ENCODE measurements around the gene EMC6. TPM values are rescaled to one million over a fixed set of nuclear protein-coding genes. Genes with fewer than 3 reads are reported as not detected.

The EMC6 gene
- total RNA-seq (16.8 TPM), polyA plus RNA-seq (ENCODE audit: insufficient read depth in 1 of 8, insufficient read length in 8 of 8, low replicate concordance in 1 of 8) (10 to 100 TPM; 32.5 to 47.1 (median 38.5) TPM)
- long read RNA-seq, donor 1, transcript EMC6-201 (2 exons, 653 nt), result major isoform, 15 of 17 reads
- long read RNA-seq, donor 1, partial matches to known transcripts, result 0 of 17 reads
- long read RNA-seq, donor 1, other reads (novel, unspliced or antisense), result 0 of 17 reads
- long read RNA-seq, donor 2, transcript EMC6-201 (2 exons, 653 nt), result major isoform, 7 of 7 reads
- long read RNA-seq, donor 2, partial matches to known transcripts, result 0 of 7 reads
- long read RNA-seq, donor 2, other reads (novel, unspliced or antisense), result 0 of 7 reads
- long read RNA-seq, donor 3, transcript EMC6-201 (2 exons, 653 nt), result major isoform, 30 of 37 reads
- long read RNA-seq, donor 3, transcript EMC6-202 (2 exons, 762 nt), result minor isoform, 7 of 37 reads
- long read RNA-seq, donor 3, partial matches to known transcripts, result 0 of 37 reads
- long read RNA-seq, donor 3, other reads (novel, unspliced or antisense), result 0 of 37 reads
- long read RNA-seq, donor 4, transcript EMC6-201 (2 exons, 653 nt), result major isoform, 28 of 31 reads
- long read RNA-seq, donor 4, partial matches to known transcripts, result 0 of 31 reads
- long read RNA-seq, donor 4, other reads (novel, unspliced or antisense), result 0 of 31 reads
- long read RNA-seq, donor 5, transcript EMC6-202 (2 exons, 762 nt), result minor isoform, 11 of 72 reads
- long read RNA-seq, donor 5, transcript EMC6-201 (2 exons, 653 nt), result major isoform, 61 of 72 reads
- long read RNA-seq, donor 5, partial matches to known transcripts, result 0 of 72 reads
- long read RNA-seq, donor 5, other reads (novel, unspliced or antisense), result 0 of 72 reads
- long read RNA-seq, donor 6, transcript EMC6-201 (2 exons, 653 nt), result major isoform, 61 of 86 reads
- long read RNA-seq, donor 6, transcript EMC6-202 (2 exons, 762 nt), result minor isoform, 10 of 86 reads
- long read RNA-seq, donor 6, partial matches to known transcripts, result 15 of 86 reads
- long read RNA-seq, donor 6, other reads (novel, unspliced or antisense), result 0 of 86 reads
- long read RNA-seq, donor 7, transcript EMC6-201 (2 exons, 653 nt), result major isoform, 35 of 36 reads
- long read RNA-seq, donor 7, partial matches to known transcripts, result 0 of 36 reads
- long read RNA-seq, donor 7, other reads (novel, unspliced or antisense), result 0 of 36 reads
- long read RNA-seq, donor 8, transcript EMC6-201 (2 exons, 653 nt), result major isoform, 36 of 40 reads
- long read RNA-seq, donor 8, partial matches to known transcripts, result 0 of 40 reads
- long read RNA-seq, donor 8, other reads (novel, unspliced or antisense), result 0 of 40 reads
- long read RNA-seq, donor 9, transcript EMC6-201 (2 exons, 653 nt), result major isoform, 30 of 32 reads
- long read RNA-seq, donor 9, partial matches to known transcripts, result 0 of 32 reads
- long read RNA-seq, donor 9, other reads (novel, unspliced or antisense), result 0 of 32 reads
- long read RNA-seq, donor 10, transcript EMC6-202 (2 exons, 762 nt), result minor isoform, 10 of 42 reads
- long read RNA-seq, donor 10, transcript EMC6-201 (2 exons, 653 nt), result major isoform, 32 of 42 reads
- long read RNA-seq, donor 10, partial matches to known transcripts, result 0 of 42 reads
- long read RNA-seq, donor 10, other reads (novel, unspliced or antisense), result 0 of 42 reads
- long read RNA-seq, donor 11, transcript EMC6-202 (2 exons, 762 nt), result minor isoform, 6 of 28 reads
- long read RNA-seq, donor 11, transcript EMC6-201 (2 exons, 653 nt), result major isoform, 22 of 28 reads
- long read RNA-seq, donor 11, partial matches to known transcripts, result 0 of 28 reads
- long read RNA-seq, donor 11, other reads (novel, unspliced or antisense), result 0 of 28 reads

DNA sequence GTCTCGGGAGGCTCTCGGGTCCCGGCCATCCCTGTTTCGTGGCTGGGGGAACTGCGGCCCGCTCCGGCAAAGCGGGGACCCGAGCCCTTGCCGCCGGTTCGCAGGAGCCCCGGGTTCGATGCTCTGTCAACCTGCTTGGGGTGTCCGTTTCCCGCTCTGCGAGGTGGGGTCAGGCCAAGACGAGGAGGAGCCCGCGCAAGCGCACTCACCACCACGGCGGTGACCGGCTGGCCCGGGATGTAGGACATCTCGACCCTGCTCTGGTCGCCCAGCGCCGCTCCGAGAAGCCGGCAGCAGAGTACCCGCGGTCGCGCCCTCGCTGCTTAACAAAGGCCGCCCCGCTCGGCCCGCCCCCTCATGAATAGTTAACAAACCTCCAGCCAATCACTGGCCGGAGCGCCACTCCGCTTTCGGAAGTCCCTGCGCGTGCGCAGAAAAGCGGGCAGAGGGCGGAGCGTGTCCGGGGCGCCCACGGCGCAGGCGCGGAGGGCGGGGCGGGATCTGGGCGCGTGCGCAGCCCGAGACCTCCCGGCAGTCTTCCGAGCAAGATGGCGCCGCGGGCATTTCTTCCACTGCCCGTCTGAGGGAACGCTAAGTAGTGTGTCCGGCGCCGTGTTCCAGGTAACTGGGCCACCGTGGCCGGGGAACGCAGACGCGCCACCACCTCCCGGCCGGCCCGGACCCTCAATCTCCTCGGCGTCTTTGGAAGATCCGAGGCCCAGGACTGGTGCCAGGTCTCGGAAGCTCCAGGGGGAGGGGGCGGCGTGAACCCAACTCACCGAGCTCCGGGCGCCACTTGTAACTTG, at the start of gene EMC6, which contains the start of gene TAX1BP3:
EMC6 (plus strand) TSS at position 534 of the 806 bp plus-strand sequence. CDS start 335 bp downstream, outside the sequence.
TAX1BP3 (minus strand) TSS at position 300 of the 806 bp plus-strand sequence; CDS start at position 248, 52 bp downstream.
- Histone ChIP-seq H3K27ac (ENCODE audit: low read length) (peak within 1 kb of the TSS; percentile 99), H3K36me3 (ENCODE audit: control insufficient read depth, insufficient read depth, low read length) (peaks cover 28% of the 10 kb centered on the region), H3K4me1 (ENCODE audit: control insufficient read depth, insufficient read depth, low read length) (peaks cover 34% of the 10 kb centered on the region), H3K9me3 (replicated peaks; ENCODE audit: control insufficient read depth, low read depth, low read length) (no peaks in the 10 kb centered on the region), H3K27me3 (ENCODE audit: control insufficient read depth, insufficient read depth, low read length) (no peaks in the 10 kb centered on the region), H3K4me3 (ENCODE audit: low read length) (peak within 1 kb of the TSS; percentile 99)
- peak; percentile 99 for DNase-seq
- WGBS (ENCODE audit: insufficient coverage), result under 1% methylated on average over 89 of the region's 89 CpGs

DNA sequence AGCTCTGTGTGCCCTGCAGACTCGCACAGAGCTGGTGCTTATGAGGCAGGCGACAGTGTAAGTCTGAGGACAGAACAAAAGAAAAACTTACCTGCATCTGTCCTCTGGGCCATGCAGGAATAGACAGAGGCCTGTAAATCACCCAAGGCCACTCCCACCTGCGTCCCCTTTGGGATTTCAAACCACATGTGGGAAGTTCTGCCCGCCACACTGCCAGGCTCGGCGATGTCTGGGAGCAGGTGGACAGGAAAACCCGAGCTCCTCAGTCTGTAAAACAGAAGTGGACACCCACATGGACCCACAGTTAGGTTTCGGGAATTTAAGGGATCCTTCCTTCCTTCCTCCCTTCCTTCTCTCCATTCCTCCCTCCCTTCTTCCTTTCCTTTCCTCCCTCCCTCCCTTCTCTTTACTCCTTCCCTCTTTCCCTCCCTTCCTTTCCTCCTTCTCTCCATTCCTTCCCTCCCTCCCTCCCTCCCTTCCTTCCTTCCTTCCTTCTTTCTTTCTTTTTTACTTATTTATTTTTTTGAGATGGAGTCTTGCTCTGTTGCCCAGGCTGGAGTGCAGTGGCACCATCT, 47.4 kb upstream of the EMC6 start:
- no peak for DNase-seq
- no peak overlapping the region for H3K27ac ChIP-seq (ENCODE audit: low read length)
- no peak overlapping the region for H3K4me3 ChIP-seq (ENCODE audit: low read length)
- 91% methylated on average over 8 of the region's 8 CpGs for WGBS (ENCODE audit: insufficient coverage)
- no peaks in the 10 kb centered on the region for H3K27me3 ChIP-seq (ENCODE audit: control insufficient read depth, insufficient read depth, low read length)
- H3K9me3 ChIP-seq (replicated peaks; ENCODE audit: control insufficient read depth, low read depth, low read length), result peaks cover 4% of the 10 kb centered on the region
- peaks cover 10% of the 10 kb centered on the region for H3K4me1 ChIP-seq (ENCODE audit: control insufficient read depth, insufficient read depth, low read length)
- peaks cover 63% of the 10 kb centered on the region for H3K36me3 ChIP-seq (ENCODE audit: control insufficient read depth, insufficient read depth, low read length)

DNA sequence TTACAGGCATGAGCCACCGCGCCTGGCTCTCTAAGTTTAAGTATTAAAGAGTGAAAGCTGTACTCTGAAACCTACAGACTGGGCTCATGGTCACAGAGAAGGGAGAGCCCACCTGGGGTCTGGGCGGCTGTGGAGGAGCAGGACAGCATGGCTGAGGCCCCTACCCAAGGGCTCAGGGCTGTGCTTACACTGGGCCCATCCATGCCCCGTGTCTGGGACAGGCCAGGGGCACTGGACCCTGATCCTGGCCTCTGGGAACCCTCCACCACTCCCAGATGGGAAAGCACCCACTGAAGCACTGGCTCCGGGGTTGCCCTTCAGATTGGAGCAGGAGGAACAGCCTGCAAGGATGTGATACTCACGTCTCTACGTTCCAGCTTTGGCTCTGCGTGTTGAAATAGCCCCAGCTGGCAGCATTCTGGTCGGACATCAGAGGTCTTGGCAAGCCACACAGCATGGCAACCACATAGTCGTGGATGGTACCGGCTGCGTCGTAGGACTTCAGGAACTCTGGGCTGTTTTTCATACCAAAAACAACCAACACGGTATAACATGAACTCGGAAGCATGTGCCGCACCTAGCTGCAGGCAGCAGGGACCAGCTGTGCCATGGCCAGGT, 45.5 kb upstream of the EMC6 start:
- WGBS (ENCODE audit: insufficient coverage), result 92% methylated on average over 16 of the region's 16 CpGs
- Histone ChIP-seq H3K4me3 (ENCODE audit: low read length) (no peak overlapping the region), H3K9me3 (replicated peaks; ENCODE audit: control insufficient read depth, low read depth, low read length) (no peaks in the 10 kb centered on the region), H3K27me3 (ENCODE audit: control insufficient read depth, insufficient read depth, low read length) (no peaks in the 10 kb centered on the region), H3K27ac (ENCODE audit: low read length) (no peak overlapping the region), H3K36me3 (ENCODE audit: control insufficient read depth, insufficient read depth, low read length) (peaks cover 59% of the 10 kb centered on the region), H3K4me1 (ENCODE audit: control insufficient read depth, insufficient read depth, low read length) (peaks cover 10% of the 10 kb centered on the region)
- no peak for DNase-seq

DNA sequence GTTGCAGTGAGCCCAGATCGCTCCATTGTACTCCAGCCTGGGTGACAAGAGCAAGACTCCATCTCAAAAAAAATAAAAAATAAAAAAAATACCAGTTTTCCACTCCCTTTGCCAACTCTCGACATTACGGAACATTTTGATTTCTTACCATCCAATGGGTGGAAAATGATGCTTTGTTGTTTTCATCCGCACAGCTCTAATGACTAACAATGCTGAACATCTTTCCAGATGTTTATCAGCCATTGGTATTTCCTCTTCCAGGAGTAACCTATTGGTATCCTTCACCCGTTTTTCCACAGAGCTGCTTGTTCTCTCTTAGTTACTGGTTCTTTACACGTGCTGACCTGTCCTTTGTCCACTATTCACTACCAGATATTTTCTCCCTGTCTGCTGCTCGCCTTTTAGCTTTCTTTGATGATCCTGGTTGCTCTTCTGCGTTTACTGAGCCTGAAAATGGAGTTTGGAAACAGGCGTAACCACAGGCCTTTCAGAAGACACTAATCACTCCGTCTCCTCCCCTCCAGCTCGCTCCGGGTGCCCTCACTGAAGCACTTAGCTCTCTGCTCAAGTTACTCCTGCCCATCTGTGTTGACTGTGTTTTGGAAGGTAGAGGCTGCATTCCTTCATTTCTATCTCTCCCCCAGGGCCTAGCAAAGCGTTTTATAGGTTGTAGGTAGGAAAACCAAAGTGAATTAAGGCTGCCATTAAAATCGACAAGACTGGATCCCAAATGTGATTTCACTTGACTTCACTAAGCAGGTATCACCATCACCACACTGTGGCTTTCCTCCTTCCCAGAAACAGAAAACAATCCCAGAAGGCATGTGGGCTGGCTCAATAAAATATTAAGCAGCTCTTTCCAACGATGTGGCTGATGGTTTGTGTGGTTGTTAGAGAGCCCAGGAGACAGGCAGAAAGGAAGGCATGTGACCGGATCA, 41.5 kb upstream of the EMC6 start:
- Histone ChIP-seq H3K4me3 (ENCODE audit: low read length) (no peak overlapping the region), H3K27me3 (ENCODE audit: control insufficient read depth, insufficient read depth, low read length) (no peaks in the 10 kb centered on the region), H3K4me1 (ENCODE audit: control insufficient read depth, insufficient read depth, low read length) (peaks cover 10% of the 10 kb centered on the region), H3K27ac (ENCODE audit: low read length) (peak overlapping the region; percentile 53), H3K9me3 (replicated peaks; ENCODE audit: control insufficient read depth, low read depth, low read length) (no peaks in the 10 kb centered on the region), H3K36me3 (ENCODE audit: control insufficient read depth, insufficient read depth, low read length) (peaks cover 59% of the 10 kb centered on the region)
- WGBS (ENCODE audit: insufficient coverage), result 75% methylated on average over 7 of the region's 16 CpGs
- DNase-seq, result peak; percentile 39

DNA sequence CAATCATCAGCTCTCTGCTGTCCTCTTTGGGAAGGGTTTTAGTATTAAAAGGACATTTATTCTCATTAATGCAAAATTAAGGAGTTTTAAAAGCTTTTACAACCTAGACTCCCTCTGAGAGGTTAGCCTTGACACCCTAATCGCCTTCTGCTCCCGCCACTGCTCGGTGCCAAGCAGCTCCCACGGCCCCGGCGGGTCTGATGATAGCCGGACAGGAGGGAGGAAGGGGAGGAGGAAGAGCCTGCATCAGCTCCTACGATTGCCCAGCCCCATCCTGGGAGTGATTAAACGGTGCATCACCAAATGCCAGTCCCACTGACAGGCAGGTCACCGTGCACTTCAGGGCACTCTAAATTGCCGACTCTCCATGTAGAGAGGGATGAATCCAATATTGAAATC, 40.8 kb upstream of the EMC6 start:
- no peak for DNase-seq

DNA sequence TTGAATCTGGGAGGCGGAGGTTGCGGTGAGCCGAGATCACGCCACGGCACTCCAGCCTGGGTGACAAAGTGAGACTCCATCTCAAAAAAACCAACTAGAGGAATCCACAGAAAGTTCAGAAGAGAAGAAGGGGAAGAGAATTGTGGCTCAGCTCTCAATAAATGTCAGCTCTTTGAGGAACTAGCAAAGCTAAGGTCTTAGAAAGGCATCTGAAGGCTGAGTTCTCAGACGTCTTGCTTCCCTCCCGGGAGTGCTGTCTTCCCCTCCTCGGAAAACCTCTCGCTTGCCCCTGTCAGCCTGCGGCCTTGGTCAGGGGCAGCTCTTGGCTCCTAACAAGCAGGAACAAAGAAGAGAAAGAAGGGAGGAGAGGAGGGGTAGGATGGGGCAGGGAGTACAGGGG, 37.8 kb upstream of the EMC6 start:
- no peak overlapping the region for H3K4me3 ChIP-seq (ENCODE audit: low read length)
- H3K27ac ChIP-seq (ENCODE audit: low read length), result no peak overlapping the region
- H3K4me1 ChIP-seq (ENCODE audit: control insufficient read depth, insufficient read depth, low read length), result peaks cover 7% of the 10 kb centered on the region
- H3K36me3 ChIP-seq (ENCODE audit: control insufficient read depth, insufficient read depth, low read length), result peaks cover 38% of the 10 kb centered on the region
- 48% methylated on average over 3 of the region's 10 CpGs for WGBS (ENCODE audit: insufficient coverage)
- no peaks in the 10 kb centered on the region for H3K9me3 ChIP-seq (replicated peaks; ENCODE audit: control insufficient read depth, low read depth, low read length)
- H3K27me3 ChIP-seq (ENCODE audit: control insufficient read depth, insufficient read depth, low read length), result no peaks in the 10 kb centered on the region
- DNase-seq, result no peak

More for the DNA sequence above, 40.8 kb upstream of the EMC6 start:
- WGBS (ENCODE audit: insufficient coverage), result 92% methylated on average over 6 of the region's 11 CpGs
- no peak overlapping the region for H3K4me3 ChIP-seq (ENCODE audit: low read length)
- H3K27me3 ChIP-seq (ENCODE audit: control insufficient read depth, insufficient read depth, low read length), result no peaks in the 10 kb centered on the region
- H3K9me3 ChIP-seq (replicated peaks; ENCODE audit: control insufficient read depth, low read depth, low read length), result no peaks in the 10 kb centered on the region
- H3K36me3 ChIP-seq (ENCODE audit: control insufficient read depth, insufficient read depth, low read length), result peaks cover 61% of the 10 kb centered on the region
- peaks cover 10% of the 10 kb centered on the region for H3K4me1 ChIP-seq (ENCODE audit: control insufficient read depth, insufficient read depth, low read length)
- H3K27ac ChIP-seq (ENCODE audit: low read length), result peak overlapping the region; percentile 13

DNA sequence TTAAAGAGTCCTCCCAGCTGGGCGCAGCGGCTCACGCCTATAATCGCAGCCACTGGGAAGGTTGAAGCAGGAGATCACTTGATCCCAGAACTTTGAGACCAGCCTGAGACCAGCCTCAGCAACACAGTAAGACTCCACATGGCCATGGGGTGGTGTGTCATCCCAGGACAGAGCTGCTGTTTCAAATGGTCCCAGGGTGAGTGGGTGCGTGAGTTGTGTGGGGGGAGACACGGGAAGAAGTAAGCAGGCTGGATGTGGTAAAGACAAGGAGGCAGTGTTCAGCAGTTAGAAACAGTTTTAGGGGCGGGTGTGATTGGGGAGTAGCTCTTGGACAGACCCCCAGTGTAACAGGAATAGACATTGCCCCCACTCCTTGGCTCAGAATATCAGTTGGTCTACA, 36.3 kb upstream of the EMC6 start:
- no peak overlapping the region for H3K27ac ChIP-seq (ENCODE audit: low read length)
- DNase-seq, result no peak
- no peaks in the 10 kb centered on the region for H3K9me3 ChIP-seq (replicated peaks; ENCODE audit: control insufficient read depth, low read depth, low read length)
- no peaks in the 10 kb centered on the region for H3K27me3 ChIP-seq (ENCODE audit: control insufficient read depth, insufficient read depth, low read length)
- peaks cover 10% of the 10 kb centered on the region for H3K4me1 ChIP-seq (ENCODE audit: control insufficient read depth, insufficient read depth, low read length)
- H3K4me3 ChIP-seq (ENCODE audit: low read length), result no peak overlapping the region
- H3K36me3 ChIP-seq (ENCODE audit: control insufficient read depth, insufficient read depth, low read length), result peaks cover 35% of the 10 kb centered on the region
- 98% methylated on average over 4 of the region's 7 CpGs for WGBS (ENCODE audit: insufficient coverage)

All from muscle of leg (tissue), 16 donors.